ENCODE measurements around the gene FNDC1.

The FNDC1 gene

GRCh38 chr6:159232751-159233150 lies 63.6 kb downstream of the FNDC1 start:
- ChIA-PET CTCF (no interaction called here), POLR2A (ENCODE audit: low non-redundant PET) (no interaction called here)
- no peak for TF ChIP-seq CTCF (conservative IDR thresholded peaks at IDR 0.05; ENCODE audit: low read depth)
- no peak for DNase-seq (ENCODE audit: low spot score)
- no peak overlapping the region for H3K27ac ChIP-seq

- no peak overlapping the region for H3K27ac ChIP-seq
- ChIA-PET CTCF (interaction anchor here (0.6 kb wide), 1 partner anchor 23 kb away, joined by 3 read pairs; no protein-coding TSS in a partner anchor), POLR2A (ENCODE audit: low non-redundant PET) (no interaction called here)
- no peak for TF ChIP-seq CTCF (conservative IDR thresholded peaks at IDR 0.05; ENCODE audit: low read depth)
- no peak for DNase-seq (ENCODE audit: low spot score)
Measured at GRCh38 chr6:159233365-159234101, 64.3 kb downstream of the FNDC1 start.

- no peak for DNase-seq (ENCODE audit: low spot score)
- ChIA-PET CTCF (interaction anchor here (0.6 kb wide), 1 partner anchor 424 kb away, joined by 3 read pairs; no protein-coding TSS in a partner anchor), POLR2A (ENCODE audit: low non-redundant PET) (no interaction called here)
- no peak overlapping the region for H3K27ac ChIP-seq
- no peak for TF ChIP-seq CTCF (conservative IDR thresholded peaks at IDR 0.05; ENCODE audit: low read depth)
Measured at GRCh38 chr6:159234102-159234553, 64.9 kb downstream of the FNDC1 start.

- no peak overlapping the region for H3K27ac ChIP-seq
- ChIA-PET POLR2A (ENCODE audit: low non-redundant PET) (no interaction called here), CTCF (interaction anchor here (1.9 kb wide), 1 partner anchor 14 kb away, joined by 7 read pairs; no protein-coding TSS in a partner anchor)
- no peak for TF ChIP-seq CTCF (conservative IDR thresholded peaks at IDR 0.05; ENCODE audit: low read depth)
- no peak for DNase-seq (ENCODE audit: low spot score)
Measured at GRCh38 chr6:159238920-159239558, 69.8 kb downstream of the FNDC1 start.

GRCh38 chr6:159249128-159249527 lies 79.9 kb downstream of the FNDC1 start:
- no peak for DNase-seq (ENCODE audit: low spot score)
- ChIA-PET POLR2A (ENCODE audit: low non-redundant PET) (no interaction called here), CTCF (interaction anchor here (0.6 kb wide), 1 partner anchor 598 kb away, joined by 3 read pairs; no protein-coding TSS in a partner anchor)
- no peak overlapping the region for H3K27ac ChIP-seq
- no peak for TF ChIP-seq CTCF (conservative IDR thresholded peaks at IDR 0.05; ENCODE audit: low read depth)

GRCh38 chr6:159249752-159250151 lies 80.6 kb downstream of the FNDC1 start:
- no peak for DNase-seq (ENCODE audit: low spot score)
- TF ChIP-seq CTCF (conservative IDR thresholded peaks at IDR 0.05; ENCODE audit: low read depth): no peak
- CTCF ChIA-PET: no interaction called here
- H3K27ac ChIP-seq: no peak overlapping the region
- POLR2A ChIA-PET (ENCODE audit: low non-redundant PET): no interaction called here

Measured in RWPE1 (cell line).